Heart left ventricle (tissue), 13 donors: ENCODE data around the gene ATP2B1.

ENCODE experiments used
- CTCF ChIP-seq, 12 donors: fragments of 200-600 bp; sonication (generic) in 4 of 12; IDR thresholded peaks; one replicate each; pipeline versions ENCODE4 v1.5.0 to v1.8.0; 2018 to 2022; ENCODE audit warnings: antibody characterized with exemption in 12 of 12, mild to moderate bottlenecking in 5 of 12
- POLR2A ChIP-seq, 2 donors: fragments of 450-650 bp; IDR thresholded peaks; one replicate each; pipeline ENCODE4 v1.6.1; 2017; ENCODE audit warnings: antibody characterized with exemption in 2 of 2, mild to moderate bottlenecking in 2 of 2, moderate library complexity in 2 of 2
- donor health status: ischemic (EF 13 %, LVEDD 7.1; RV severe dilation, severe dysfunction).
- donor health status: DM: no; HTN: yes; CAD: no.
- donor health status: DM: no; HTN: no; CAD: no.
- donor health status: ischemic (EF 25% LVEDD 6.9; RV normal size, moderate dysfunction).
- donor health status: ischemic (EF 25% LVEDD 5.7; RV mildly dilated, moderate dysfunction).
- donor health status: ischemic (EF 35%, LVEDD 5.7; RV mildly dilated, moderate dysfunction).
- donor health status: nonischemic (EF 11% LVEDD 7.7; RV severe dilation, severe dysfunction).
- donor health status: DM: yes; HTN: yes; CAD: no.
- donor health status: PGD.
- donor health status: ischemic (EF 29% LVEDD 5.4; RV normal size, mild dysfunction).
- donor health status: nonischemic (EF 23%, LVEDD 6.1; RV moderate dilation, normal function).

GRCh38 chr12:89680409-89680808 is 28.2 kb downstream of the ATP2B1 start:
- no peak for TF ChIP-seq CTCF (IDR thresholded peaks at IDR 0.05)
- no peak for TF ChIP-seq POLR2A (IDR thresholded peaks at IDR 0.05)
